ENCODE results near the gene SMPD3. TPM values are rescaled to one million over a fixed set of nuclear protein-coding genes. Genes with fewer than 3 reads are reported as not detected.
A peak's percentile ranks its signal among the peaks of the same experiment; 100 is the strongest.

SMPD3 gene
- total and polyA plus RNA-seq, 9 of the 15 experiments (the other 6 are each of a cell fraction or from before 2014, with no cell fraction given), result 0.03 to 1.2 (median 0.18) TPM

GRCh38 chr16:68324780-68325357 lies 123.4 kb downstream of the SMPD3 start:
- Histone ChIP-seq H3K79me2 (ENCODE audit: control insufficient read depth, insufficient read depth, low read length) (no peaks in the 10 kb centered on the region), H4K20me1 (replicated peaks; ENCODE audit: control insufficient read depth, insufficient read depth, low read length) (no peaks in the 10 kb centered on the region), H3K9me3 (replicated peaks; ENCODE audit: control insufficient read depth, insufficient read depth, low read depth, low read length) (no peaks in the 10 kb centered on the region), H3K27me3 (ENCODE audit: control insufficient read depth in 2 of 2, insufficient read depth in 2 of 2, low read length in 2 of 2) (no peaks in the 10 kb centered on the region), H2AFZ (ENCODE audit: low read depth, low read length) (no peak overlapping the region), H3K9me1 (ENCODE audit: control insufficient read depth, insufficient read depth, low read length) (peaks cover 3% of the 10 kb centered on the region), H3K4me1 (replicated peaks in 1 of 2; ENCODE audit: control insufficient read depth in 2 of 2, insufficient read depth in 2 of 2, low read length in 2 of 2) (no peaks in the 10 kb centered on the region), H3K36me3 (ENCODE audit: control insufficient read depth, insufficient read depth, low read length) (peaks cover 78% of the 10 kb centered on the region), H3K9ac (ENCODE audit: insufficient read depth in 1 of 2, low read depth in 2 of 2, low read length in 2 of 2) (no peak overlapping the region), H3K27ac (ENCODE audit: extremely low read depth, low read depth, low read length) (no peak overlapping the region), H3K4me2 (ENCODE audit: insufficient read depth, low read length) (no peak overlapping the region), H3K4me3 (no peak overlapping the region)
- in situ Hi-C loops (cut with MboI) (loop anchor here (5.0 kb wide), 1 partner anchor 63 kb away; the partner anchor contains the start of gene SLC7A6), intact Hi-C loops (cut with micrococcal nuclease) (no loop called here)
- ATAC-seq, result no peak
- CTCF ChIA-PET (ENCODE audit: low intra/inter-chr PET ratio), result no interaction called here
- TF ChIP-seq ZNF140 (CRISPR knock-in tag; IDR thresholded peaks at IDR 0.05) (no peak), ZNF121 (CRISPR knock-in tag; conservative IDR thresholded peaks at IDR 0.05) (0 out of 2 replicates have a peak, but pooled peaks have one; percentile 7)
- no peak for DNase-seq (ENCODE audit: extremely low read depth in 1 of 4, low spot score in 3 of 4)
- no TSS peak for BruUV-seq (replicated peaks)
- no peak for FAIRE-seq
- 99% methylated on average over 8 of the region's 8 CpGs for WGBS (ENCODE audit: insufficient coverage, low coverage, missing lambda C conversion rate)
- POLR2A ChIA-PET, result interaction anchor here (1.4 kb wide), 1 partner anchor 14 kb away, joined by 4 read pairs; the partner anchor contains the start of genes PRMT7 and SLC7A6OS

GRCh38 chr16:68324336-68324735 lies 124.0 kb downstream of the SMPD3 start:
- no peak for DNase-seq (ENCODE audit: extremely low read depth in 1 of 4, low spot score in 3 of 4)
- no peak overlapping the region for H3K4me3 ChIP-seq
- FAIRE-seq, result no peak
- BruUV-seq (replicated peaks), result no TSS peak
- H3K9ac ChIP-seq (ENCODE audit: insufficient read depth in 1 of 2, low read depth in 2 of 2, low read length in 2 of 2), result no peak overlapping the region
- H3K79me2 ChIP-seq (ENCODE audit: control insufficient read depth, insufficient read depth, low read length), result no peaks in the 10 kb centered on the region
- in situ Hi-C loops (cut with MboI), result no loop called here
- no peaks in the 10 kb centered on the region for H3K27me3 ChIP-seq (ENCODE audit: control insufficient read depth in 2 of 2, insufficient read depth in 2 of 2, low read length in 2 of 2)
- ChIA-PET POLR2A (interaction anchor here (0.6 to 0.9 kb wide), 2 partner anchors 14 to 248 kb away, joined by 3 to 5 read pairs; partner anchors contain the start of genes PRMT7 and SLC7A6OS), CTCF (ENCODE audit: low intra/inter-chr PET ratio) (no interaction called here)
- H3K9me1 ChIP-seq (ENCODE audit: control insufficient read depth, insufficient read depth, low read length), result peaks cover 3% of the 10 kb centered on the region
- H2AFZ ChIP-seq (ENCODE audit: low read depth, low read length), result no peak overlapping the region
- no peaks in the 10 kb centered on the region for H4K20me1 ChIP-seq (replicated peaks; ENCODE audit: control insufficient read depth, insufficient read depth, low read length)
- ATAC-seq, result no peak
- peaks cover 77% of the 10 kb centered on the region for H3K36me3 ChIP-seq (ENCODE audit: control insufficient read depth, insufficient read depth, low read length)
- 82% methylated on average over 5 of the region's 5 CpGs for WGBS (ENCODE audit: insufficient coverage, low coverage, missing lambda C conversion rate)
- H3K27ac ChIP-seq (ENCODE audit: extremely low read depth, low read depth, low read length), result no peak overlapping the region
- H3K9me3 ChIP-seq (replicated peaks; ENCODE audit: control insufficient read depth, insufficient read depth, low read depth, low read length), result no peaks in the 10 kb centered on the region
- no peaks in the 10 kb centered on the region for H3K4me1 ChIP-seq (replicated peaks in 1 of 2; ENCODE audit: control insufficient read depth in 2 of 2, insufficient read depth in 2 of 2, low read length in 2 of 2)
- H3K4me2 ChIP-seq (ENCODE audit: insufficient read depth, low read length), result no peak overlapping the region
- intact Hi-C loops (cut with micrococcal nuclease), result no loop called here
- TF ChIP-seq MLLT1 (IDR thresholded peaks at IDR 0.05) (no peak), GTF2E2 (tag; IDR thresholded peaks at IDR 0.05) (no peak), NONO (IDR thresholded peaks at IDR 0.05; ENCODE audit: low read depth in 2 of 2, low read length in 1 of 2) (no peak), RFX1 (IDR thresholded peaks at IDR 0.05) (no peak), ZNF121 (CRISPR knock-in tag; conservative IDR thresholded peaks at IDR 0.05) (no peak), MAFF (IDR thresholded peaks at IDR 0.05; ENCODE audit: low read length) (no peak), ZNF76 (CRISPR knock-in tag; IDR thresholded peaks at IDR 0.05; ENCODE audit: borderline replicate concordance) (no peak), ZC3H11A (IDR thresholded peaks at IDR 0.05; ENCODE audit: low read depth, low read length) (no peak), ZBTB33 (CRISPR knock-in tag; IDR thresholded peaks at IDR 0.05) (no peak), LEF1 (IDR thresholded peaks at IDR 0.05) (no peak)
